Fibroblast of peridontal ligament (primary cell): ENCODE data around the gene AKAIN1.

Source experiments
- DNase-seq: peaks from one replicate; pipeline ENCODE4 v3.0.0-alpha.2; 2010; ENCODE audit errors: extremely low read depth

The AKAIN1 gene, protein sequence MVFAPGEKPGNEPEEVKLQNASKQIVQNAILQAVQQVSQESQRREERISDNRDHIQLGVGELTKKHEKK

DNA sequence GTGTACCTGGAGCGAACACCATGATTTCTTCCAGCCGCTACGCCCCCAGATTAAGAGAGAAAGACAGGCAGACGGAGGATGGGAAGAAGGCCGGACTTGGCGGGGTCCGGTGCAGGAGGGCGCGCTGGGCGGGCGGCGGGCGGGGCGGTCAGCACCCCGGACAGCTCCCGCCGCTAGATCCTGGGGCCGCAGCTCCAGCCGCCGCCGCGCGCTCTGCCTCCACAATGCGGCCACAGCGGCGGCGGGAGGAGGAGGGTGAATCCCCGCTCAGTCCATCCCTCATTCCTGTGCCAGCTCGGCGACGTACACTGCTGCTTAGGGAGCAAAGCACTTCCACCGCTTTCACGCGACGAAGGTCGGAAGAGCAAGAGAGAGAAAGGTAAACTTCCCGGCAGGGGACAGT, at the start of gene AKAIN1:
TSS of gene AKAIN1 (minus strand) at position 226 of the 403 bp plus-strand sequence. CDS start at position 22, 204 bp downstream.
- DNase-seq = peak; percentile 2

DNA sequence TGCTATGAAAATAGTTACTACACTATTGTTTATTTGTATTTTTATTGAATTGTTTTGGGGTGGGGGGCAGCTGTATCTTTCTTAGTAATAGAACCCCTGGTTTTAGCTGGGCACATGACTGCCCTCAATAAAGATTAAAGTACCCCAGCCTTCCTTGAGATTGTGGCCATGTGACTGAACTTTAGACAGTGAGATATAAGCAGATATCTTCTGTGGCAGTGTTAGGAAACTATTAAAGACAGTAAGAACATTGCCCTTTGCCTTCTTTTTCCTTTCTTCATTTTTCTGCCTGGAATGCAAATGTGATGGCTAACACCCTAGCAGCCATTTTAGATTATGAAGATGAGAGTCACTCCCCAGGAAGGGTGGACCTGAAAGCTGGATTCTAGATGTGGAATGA, 47.9 kb upstream of the AKAIN1 start:
- DNase-seq = no peak

DNA sequence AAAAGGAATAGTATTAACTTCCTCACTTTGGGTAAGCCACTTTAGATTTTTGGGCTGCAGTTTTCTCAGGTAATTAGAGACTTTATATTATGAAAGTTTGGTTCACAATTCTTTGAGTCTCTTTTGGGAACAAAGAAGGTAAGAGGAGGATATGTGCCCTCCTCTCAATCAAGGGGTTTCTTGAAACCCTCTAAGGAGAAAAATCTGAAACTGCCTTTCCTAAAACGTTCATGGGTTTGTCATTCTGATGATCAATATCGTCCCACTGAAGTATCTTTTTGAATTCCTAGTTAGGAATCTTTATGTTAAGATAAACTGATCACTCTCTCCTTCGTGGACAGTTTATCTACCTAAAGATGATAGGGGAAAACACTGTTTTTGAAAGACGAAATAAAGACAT, 42.4 kb upstream of the AKAIN1 start:
- no peak for DNase-seq

DNA sequence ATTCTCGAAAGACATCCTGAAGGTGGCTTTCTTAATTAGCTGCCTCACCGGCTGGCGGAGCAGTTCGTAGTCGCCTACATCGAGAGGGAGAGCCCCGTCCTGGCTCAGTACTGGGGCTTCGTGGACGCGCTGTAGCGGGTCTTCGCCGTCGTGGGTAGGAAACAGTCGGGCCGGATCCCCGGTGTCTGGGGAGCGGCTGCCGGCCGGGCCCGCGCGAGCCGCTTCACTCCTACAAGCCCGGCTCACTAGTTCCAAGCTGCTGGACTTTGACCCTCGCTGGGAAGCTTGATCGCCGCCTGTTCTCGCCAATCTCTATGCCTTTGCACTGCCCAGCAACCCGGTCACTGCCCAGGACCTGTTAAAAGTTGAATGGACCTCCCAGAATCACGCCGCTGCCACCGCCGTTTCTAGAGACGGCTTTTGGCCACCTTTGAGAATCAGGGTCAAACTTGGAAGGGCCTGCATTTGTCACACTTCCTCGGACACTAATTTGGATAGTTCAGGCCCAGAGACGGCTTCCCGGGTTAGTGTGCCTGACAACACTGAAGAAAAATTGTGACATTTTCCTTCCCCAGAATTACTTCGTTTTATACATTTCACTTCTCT, 41.4 kb upstream of the AKAIN1 start:
- DNase-seq = no peak

DNA sequence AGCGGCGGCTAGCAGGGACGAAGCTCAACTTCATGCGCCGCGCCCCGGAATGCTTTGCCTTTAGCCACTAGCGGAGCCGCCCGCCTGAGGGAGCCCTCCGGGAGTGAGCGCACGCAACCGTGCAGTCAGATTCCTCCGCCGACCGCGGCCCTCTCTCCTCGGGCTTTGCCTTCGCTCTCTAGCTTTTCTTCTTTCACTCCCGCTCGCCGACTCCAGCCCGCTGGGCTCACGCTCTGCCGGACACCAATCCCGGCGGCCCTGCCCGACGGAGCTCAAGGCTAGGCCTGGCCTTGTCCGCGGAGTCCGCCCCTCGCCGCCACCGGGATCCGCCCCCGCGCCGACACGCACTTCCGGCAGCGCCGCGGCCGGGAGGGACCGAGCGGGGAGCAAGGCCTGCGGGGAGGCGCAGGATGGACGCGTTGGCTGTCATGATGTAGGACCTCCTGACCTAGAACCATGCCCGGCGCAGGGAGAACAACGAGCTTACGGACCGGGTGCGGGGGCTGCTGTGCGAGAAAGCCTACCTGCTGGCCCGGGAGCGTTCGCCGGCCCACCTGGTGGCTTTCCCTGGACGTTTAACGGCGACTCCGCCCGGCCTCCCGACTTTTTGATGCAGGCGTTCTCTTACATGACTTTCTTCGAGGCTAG, 40.8 kb upstream of the AKAIN1 start:
- DNase-seq = peak; percentile 84

DNA sequence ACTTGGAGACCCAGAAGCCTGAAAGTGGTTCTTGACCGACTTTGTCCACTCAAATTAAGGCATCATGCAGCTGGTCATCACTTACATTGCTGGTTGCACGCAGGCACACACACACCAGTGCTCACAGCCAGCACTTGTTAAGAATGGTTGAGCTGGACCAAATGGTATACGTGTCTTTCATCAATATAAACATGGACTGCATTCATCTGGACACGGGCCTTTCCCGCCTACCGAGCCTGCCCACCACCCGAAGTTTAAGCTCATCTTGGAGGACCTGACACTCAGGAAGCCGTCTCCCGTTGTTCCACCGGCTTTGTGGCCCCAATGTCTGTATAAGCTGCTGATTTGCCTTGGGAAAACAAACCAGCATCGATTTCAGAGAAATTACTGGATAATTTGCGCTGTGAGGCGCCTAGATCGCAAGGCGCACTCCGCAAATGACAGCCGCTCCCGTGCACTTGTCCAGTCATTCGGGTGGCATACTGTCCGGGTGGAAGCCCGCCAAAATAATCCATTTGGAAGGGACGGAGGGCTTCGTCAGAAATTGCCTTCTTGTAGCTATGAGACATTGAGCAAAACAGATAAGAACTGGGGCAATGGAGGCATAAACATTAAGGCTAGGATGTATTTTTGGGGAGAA, 40.1 kb upstream of the AKAIN1 start:
- no peak for DNase-seq

DNA sequence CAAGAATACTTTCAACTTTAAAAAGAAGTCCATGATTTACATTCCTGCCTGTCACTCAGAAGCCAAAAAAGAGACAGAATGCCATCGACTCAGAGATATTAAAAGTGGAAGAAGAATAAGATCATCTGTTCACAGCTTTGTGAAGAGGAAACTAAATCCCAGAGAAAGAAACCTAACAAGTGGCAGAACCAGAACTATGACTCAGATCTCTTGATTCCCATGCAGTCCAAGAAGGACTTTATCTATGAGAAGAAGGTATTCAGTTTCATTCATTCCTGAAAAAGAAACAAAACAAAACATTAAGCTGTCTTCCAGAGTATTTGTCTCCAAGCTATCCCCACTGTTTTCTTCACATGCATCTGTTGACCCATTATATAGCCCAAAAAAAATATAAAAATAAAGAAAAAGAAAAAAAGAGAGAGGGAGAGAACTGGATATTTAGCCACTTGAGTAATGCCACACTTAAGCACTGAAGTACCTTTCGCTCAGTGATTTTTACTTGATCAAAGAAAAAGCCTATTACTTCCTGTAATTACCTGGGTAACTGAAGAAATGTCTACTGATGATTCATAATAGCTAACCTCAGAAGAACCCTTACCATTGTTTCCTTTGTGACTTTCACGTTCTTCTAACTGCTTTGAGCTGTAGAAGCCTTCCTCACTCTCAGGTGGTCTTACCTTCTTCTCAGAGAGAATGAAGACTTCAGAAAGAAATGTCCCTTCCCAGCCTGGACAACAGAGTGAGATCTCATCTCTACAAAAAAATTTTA, 17.7 kb upstream of the AKAIN1 start:
- DNase-seq = no peak

DNA sequence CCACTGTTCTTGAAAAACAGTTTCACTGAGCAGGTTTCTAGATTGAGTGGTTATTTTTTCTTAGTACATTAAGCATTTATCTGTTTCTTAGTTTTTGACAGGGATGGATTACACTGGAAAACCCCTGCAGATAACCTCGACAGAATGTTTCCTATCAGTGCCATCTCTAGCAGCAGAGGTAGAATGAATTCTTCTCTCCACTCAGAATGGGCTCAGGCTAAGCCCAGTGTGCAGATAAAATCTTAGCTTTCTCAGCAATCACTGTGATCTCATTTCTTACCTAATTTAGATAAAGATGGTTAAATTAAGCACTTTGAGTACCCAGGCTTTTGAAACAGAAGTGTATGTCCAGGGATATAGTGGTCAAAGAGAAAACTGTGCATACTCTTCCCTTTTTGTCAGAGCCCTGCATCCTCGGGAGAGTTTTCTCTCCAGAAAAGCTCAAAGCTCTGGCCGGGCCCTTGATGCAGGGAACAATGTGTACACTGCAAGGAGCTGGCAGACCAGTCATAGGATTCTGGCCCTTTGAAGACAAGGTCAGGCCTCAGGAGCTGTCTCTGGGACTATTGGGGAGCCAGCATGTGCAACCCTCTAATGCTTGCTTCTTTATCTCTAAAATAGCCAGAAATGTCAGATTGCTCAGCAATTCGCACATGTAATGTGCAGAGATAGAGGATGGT, 10.6 kb upstream of the AKAIN1 start:
- no peak for DNase-seq

DNA sequence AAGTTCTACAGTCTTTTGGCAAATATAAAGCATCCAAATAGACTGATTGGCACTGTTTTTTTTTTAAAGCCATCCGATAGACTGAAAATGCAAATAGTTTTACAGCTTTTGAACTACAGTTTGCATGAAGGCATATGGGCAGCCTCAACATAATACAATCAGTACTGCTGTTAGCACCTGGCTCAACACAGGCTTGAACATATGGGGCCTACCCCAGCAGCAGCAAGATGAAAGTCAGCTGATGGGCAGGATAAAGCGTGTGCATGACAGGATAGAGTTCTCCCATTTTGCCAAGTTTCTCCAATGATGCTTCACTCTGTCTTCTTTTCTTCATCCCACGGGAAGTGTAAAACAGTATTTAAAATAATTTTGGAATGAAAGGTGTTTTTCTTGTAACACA, 1.3 kb upstream of the AKAIN1 start:
- no peak for DNase-seq

DNA sequence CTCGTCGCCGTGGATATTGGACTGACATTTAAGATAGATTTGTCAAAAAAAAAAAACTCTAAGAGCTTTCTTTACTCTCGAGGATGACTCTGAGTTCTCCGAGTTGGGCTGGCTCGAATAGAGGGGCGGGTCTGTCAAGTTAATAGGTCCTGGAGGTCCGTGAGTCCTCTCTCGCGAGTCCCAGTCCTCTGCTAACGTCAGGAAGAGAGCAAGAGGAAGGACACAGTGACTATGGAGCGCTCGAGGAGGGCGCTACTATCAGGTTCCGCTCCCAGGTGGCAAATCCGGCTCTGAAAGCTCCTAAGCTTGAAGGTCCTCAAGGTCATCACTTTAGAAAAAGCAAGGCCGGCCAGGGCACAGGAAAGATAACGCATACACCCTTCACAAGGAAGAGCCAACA, 404 bp upstream of the AKAIN1 start:
- DNase-seq = no peak

DNA sequence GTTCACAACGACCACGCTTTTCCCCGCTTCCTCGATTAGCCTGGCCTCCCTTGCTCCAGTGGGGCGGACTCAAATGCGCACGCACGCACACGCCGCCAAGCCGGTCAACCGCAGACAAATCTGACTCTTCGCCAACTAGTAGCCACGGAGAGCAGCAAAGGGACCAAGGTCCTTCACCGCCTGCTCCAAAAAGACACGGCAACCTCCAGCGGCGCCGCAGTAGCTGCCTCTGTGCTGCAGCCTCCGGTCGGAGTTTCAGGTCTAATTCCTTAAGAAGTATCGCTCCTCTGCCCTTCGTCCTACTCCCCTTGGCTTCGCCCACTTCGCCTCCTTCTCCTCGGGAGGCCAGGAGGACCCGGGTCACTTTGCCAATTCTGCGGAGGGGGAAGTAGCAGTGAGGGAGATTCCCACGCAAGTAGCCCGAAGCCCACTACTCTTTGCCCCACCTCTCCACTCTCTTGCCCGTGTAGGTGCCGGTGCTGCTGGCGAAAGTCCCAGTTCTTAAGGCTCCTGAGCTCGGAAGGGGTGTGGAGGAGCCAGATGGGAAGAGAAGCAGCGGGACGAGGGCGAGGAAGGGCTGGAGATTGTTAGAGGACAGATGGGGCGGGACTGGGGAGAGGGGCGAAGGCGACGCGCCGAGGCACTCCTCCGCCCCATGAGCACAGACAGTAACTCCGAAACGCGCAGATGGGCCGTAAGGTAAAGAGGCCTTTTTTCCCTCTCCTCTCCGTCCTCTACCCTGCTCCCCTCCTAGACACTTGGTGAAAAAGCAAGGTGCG, 615 bp downstream of the AKAIN1 start:
- no peak for DNase-seq

DNA sequence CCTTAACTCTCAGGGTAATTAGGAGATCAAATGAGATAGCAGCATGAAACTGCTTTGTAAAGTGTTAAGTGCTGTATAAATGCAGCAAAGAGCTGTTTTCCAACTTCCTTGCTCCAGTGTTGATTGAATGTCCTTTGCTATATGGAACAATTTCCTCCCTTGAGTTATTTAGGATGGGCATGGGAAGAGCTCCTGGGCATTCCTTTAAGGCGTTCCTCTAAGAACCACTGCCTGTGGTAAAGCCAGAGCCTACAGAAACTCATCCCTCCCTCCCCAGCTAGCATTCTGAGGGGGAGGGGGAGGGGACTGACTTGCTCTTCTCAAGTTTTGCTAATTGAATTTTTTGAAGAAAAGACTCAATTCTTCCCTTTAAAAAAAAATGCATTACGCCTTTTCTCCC, 1.4 kb downstream of the AKAIN1 start:
- no peak for DNase-seq

DNA sequence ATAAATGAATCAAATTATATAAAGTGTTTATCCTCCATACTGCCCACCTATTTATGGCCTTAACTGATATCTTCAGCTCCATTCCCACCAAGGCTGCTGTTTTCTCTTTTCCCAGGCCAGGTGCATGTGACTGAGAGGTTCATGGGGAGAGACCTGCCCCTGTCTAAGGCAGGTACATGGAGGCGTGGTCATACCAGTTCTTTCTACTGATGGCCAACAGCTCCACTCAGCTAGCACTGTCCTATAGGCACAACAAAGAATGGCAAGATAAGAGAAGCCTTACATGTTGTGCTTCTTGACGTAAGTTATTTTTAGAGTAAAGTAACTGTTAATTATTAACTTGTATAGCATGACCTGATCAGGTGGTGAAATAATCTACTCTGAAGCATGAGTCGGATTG, 16.8 kb downstream of the AKAIN1 start:
- DNase-seq = no peak

DNA sequence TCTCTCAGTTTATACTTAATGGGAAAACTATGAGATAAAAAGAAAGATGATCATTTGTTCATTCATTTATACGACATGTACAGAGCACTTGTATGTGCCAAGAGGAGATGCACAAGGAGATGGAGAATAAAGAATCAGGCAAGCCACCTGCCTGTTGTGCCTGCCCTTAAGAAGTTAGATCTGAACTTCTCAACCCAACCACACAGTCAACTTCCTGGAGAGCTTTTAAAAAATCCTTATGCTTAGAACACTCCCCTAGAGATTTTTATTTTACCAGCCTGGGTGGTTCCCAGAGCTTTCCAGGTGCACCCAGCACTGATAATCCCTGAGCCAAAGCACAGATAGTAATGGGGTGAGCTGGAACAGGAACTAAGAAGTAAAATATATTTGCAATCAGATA, 18.5 kb downstream of the AKAIN1 start:
- DNase-seq = no peak

DNA sequence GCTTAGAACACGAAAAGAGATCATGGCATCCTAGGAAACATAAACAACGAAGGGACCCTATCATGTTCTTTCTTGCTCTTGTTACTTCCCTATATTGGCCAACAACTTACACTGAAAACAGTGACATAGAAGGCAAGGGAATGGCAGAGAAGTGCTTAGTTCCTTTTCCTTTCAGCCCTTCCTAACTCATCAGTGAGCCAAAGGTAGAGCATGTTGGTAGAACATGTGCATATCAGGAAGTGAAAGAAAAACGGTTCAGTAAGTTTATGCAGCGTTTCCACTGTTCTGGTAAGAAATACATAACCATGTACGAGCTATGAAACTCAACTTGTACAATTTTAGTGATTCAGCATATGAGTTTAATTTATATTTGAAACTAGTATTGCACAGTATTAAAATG, 21.7 kb downstream of the AKAIN1 start:
- DNase-seq = no peak

DNA sequence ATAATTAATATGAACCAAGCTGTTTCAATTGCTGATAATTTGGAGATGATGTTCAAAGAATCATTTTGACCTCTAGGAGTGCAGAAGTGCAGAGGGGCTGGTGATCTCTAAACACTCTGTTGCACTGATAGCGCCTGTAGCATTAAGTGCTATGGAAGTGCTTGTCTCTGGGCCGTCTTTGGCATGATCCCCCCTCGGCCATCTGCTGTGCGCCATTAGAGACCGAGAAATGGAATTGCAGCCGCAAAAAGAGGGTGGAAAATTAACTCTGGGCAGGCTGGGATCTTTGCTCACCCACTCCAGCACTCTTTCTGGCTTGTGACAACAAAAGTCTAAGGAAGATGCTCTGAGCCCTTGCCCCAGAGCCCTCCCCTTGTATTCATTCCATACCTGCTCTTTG, 23.4 kb downstream of the AKAIN1 start:
- no peak for DNase-seq

DNA sequence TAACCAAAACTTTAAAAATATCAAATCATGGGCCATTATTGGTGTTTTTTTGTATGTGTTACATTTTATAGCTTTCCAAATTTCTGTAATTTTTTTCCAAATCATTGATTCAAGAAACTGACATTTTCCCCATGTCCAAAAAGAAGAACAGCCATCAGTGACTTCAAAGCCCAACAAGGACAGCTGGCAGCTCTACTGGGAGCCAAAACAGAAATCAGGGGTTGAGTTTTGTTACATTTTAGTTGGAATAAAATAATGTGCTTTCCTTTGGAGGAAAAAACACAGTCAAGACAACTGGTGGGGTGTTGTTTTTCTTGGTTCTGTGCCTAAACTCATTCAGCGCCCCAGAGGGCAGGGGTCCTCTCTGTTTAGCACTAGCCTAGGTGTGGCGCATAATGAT, 23.8 kb downstream of the AKAIN1 start:
- DNase-seq = no peak

DNA sequence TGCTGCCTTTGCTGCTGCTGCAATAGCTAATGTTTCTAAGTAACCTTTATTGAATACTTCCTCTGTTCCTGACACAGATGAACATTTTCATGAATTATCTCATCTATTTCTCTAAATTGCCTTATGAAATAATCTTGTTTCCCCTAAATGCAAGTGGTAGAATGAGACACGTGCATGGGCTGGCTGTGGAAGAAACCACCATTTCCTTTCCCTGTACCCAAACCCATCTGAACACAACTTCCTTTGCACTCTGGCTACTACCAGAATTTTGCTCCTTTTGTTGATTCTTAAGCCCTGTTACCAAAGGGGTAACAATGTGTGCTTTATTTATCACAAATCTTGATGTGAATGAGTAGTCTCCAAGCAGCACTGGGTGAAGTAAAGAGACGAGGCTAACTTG, 29.2 kb downstream of the AKAIN1 start:
- DNase-seq = no peak

DNA sequence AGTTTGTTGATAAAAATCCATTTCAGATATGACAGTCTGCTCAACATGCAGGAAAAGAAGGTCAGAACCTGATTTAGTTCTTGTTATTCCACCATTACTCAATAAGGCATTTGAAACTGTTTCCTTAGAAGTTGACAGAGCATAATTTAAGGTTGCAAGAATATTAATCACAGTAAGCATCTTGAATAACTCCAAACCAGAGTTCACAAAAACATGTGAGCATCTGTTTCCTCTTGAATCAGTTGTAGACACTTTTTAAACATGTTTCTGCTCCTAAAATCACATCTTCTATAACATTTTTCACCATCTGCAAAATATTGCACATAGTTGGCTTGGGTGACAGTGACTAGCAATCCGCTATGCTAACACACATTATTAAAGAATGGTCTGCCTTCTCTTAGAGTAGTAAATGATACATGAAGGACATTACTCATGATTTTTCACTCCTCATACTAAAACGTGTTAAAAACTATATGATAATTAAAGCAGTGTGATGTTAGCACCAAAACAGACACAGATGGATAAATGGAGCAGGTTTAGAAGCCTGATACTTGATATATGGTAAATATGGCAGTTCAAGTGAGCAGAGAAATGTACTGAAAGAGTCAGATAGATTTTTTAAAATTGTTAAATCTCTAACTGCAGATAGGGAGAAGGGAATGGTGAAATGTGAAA, 30.3 kb downstream of the AKAIN1 start:
- DNase-seq = no peak

DNA sequence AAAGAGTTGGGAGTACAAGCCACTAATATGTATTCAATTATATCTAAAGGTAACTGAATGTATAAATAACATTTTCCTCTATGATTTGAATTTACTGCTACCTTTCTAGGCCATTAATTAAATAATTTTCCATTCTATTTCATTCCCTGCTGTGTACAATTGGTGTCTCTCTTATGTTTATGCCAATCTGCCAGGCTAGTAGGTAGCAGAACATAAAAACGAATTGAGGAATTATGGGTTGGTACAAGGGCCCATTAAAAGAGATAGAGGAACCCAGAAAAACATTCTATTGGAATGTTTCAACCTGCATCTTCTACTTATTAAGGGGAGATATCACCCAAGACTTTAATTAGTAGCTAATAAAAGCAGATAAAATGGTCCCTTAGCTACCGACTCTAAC, 32.2 kb downstream of the AKAIN1 start:
- no peak for DNase-seq

DNA sequence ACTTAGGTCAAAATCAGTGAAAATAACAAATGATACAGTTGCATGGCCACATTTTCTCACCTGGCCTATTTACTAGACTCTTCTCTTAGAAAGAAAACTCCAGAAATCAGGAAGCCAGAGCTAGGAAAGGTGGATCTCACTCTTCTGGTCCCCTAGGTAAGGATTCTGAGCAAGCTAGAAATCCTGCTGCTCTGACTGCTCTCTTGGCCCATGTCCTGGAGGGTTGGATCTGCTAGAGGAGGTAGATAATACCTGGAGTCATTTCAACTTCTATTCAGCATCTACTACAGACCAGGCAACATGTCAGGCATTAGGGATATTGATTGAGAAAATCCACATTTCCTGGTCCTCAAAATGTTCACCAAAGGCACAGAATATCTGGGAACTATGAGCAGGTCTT, 34.9 kb downstream of the AKAIN1 start:
- no peak for DNase-seq
